Pons (tissue), 1 donor: ENCODE measurements around the gene PARD3B.
"Not testable (repeated sequence)": the region's sequence is repeated elsewhere in the genome, so short reads cannot be mapped to it uniquely, and the experiment has no call there.

ENCODE experiments used
- DNase-seq: peaks from one replicate; pipeline ENCODE4 v3.0.0-alpha.2; 2016; ENCODE audit warnings: low spot score

PARD3B gene

GRCh38 chr2:204539019-204539385 lies 6.3 kb upstream of the PARD3B start:
- no peak for DNase-seq

GRCh38 chr2:204541637-204542036 lies 3.6 kb upstream of the PARD3B start:
- no peak for DNase-seq

DNA sequence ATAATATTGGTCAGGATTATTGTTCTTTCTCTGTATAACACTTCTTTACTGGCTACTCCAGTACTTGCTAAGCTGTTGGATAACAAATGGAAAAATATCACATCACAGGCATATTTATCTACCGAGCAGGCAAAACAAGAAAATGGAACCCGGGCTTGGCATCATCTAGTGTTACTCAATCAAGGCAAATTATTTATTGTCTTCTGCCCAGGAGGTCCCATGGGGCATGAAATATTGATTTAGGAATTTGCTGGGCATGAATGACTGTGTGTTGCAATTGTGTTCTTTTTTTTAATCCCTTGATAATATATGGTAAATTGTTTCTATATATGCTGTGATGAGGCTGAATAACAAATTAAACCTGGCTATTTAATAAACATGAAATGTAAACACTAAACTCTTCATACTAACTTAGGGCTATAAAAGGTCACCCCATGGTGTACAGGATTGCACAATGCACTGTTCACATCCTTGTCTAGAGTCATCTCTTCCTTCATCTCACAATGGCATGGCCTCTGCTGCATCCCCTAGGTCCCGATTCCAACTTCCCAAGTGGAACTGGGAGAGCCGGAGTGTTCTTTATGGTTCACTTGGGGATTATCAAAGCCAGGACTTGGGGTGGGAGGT lies 2.2 kb upstream of the PARD3B start:
- no peak for DNase-seq

DNA sequence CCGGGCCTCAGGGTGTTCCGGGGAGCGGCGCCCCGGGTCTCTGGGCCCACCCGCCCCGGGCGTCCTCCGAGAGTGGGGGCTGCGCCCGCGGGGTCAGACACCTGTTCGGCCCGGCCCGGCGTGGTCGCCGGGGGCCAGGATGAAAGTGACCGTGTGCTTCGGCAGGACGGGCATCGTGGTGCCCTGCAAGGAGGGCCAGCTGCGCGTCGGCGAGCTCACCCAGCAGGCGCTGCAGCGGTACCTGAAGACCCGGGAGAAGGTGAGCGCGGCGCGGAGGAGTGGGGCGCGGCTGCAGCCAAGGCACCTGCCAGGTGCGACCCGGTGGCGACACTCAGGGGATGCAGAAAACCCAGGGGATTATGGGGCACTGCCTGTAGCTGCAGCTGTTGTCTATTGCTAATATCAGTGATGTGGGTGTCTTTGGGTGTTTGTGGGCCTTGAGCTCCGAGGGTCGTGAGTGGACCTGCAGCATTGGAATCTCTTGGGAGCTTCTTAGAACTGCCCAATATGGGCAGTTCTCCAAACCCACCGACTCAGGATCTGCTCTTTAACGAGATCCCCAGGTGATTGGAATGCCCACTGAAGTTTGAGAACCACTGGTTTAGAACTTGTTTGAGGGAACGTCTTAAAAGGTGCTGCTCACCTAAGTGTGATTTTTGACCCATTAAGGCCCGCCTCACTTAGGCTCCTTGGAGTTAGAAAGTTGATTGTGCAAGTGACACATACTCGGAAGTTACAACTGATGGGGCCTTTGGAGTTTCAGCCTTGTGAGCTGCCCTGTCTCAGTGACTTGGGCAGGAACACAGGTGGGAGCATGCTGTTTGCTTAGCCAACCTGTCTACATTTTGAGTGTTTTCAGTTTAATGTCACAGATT lies 823 bp downstream of the PARD3B start:
- peak; percentile 10 for DNase-seq

- no peak for DNase-seq
These were observed 5.7 kb downstream of the PARD3B start for GRCh38 chr2:204550751-204551511.

- DNase-seq: no peak
These were observed 6.2 kb downstream of the PARD3B start for GRCh38 chr2:204551512-204551863.

- DNase-seq: no peak
These were observed 12.3 kb downstream of the PARD3B start for GRCh38 chr2:204557604-204558003.

DNA sequence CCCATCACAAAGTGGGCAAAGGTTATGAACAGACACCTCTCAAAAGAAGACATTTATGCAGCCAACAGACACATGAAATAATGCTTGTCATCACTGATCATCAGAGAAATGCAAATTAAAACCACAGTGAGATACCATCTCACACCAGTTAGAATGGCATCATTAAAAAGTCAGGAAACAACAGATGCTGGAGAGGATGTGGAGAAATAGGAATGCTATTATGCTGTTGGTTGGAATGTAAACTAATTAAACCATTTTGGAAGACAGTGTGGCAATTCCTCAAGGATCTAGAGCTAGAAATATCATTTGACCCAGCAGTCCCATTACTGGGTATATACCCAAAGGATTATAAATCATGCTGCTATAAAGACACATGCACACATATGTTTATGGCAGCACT lies 14.1 kb downstream of the PARD3B start:
- DNase-seq: not testable (repeated sequence)

DNA sequence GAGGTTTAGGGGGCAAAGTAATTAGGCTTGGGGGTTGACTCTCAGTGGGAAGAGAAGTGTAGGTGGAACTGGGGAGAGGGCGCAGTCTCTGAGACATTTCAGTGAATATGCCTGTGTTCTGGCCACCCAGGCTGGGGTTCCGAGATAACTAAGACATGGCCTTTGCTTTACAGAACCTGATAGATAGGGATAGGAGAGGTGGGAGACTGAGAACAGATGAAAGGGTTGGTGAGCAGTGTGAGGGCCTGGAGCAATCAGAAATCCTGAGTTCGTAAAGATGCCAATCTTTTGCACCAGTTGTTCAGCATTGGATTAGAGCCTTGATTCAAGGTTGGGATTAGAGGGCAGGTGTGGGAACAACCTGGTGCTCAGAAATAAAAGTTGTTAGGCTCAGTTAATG lies 15.6 kb downstream of the PARD3B start:
- DNase-seq: no peak

DNA sequence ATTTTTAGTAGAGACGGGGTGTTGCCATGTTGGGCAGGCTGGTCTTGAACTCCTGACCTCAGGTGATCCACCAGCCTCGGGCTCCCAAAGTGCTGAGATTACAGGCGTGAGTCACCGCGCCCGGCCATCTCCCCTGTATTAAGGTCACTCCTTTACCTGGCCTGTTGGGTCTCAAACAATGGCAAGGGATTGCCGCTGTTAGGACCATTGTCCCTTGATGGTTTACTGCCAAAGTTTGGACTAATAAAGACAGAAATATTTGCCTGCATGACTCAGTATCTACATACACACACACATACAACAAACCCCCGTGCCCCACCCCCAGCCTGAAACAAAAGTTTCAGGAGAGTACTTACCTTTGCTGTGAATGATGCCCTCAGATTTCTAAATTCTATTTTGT lies 16.5 kb downstream of the PARD3B start:
- no peak for DNase-seq

- DNase-seq: no peak
These were observed 21.2 kb downstream of the PARD3B start for GRCh38 chr2:204566439-204566838.

DNA sequence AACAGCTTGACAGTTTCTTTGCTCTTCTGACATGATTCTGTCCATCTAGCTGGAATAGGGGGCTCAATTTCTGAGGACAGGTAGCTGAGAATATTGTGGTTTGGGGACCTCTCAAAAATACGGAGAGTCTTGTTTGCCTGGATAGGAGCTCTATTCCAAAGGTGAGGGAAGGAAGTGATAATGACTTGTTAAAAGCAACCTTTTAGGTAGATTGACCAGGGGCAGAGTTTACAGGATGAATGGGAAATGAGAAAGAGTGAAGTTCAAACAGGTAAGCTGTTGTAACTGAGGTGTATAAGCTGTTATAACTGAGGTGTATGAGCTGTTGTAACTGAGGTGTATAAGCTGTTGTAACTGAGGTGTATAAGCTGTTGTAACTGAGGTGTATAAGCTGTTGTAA lies 25.1 kb downstream of the PARD3B start:
- DNase-seq: no peak

- DNase-seq: no peak
These were observed 25.8 kb downstream of the PARD3B start for GRCh38 chr2:204571041-204571440.

DNA sequence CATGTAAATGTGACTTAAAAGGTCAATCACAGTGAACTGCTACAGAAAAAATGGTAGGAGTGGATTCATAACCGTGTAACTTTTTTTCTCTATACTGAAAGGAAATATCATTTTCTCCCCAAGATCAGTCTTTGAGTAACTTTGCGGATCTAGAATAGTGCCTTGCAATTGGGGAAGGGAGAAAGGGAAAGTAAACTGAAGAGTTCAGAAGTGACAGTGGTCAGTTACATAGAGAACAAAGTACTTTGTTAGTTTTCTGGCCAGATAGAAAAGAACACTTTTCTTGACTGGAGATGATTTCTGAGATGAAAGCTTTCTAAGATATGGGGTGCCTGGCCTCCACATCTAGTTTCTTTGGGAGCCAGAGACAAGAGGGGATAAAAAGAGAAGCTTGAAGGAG lies 26.6 kb downstream of the PARD3B start:
- DNase-seq: no peak

DNA sequence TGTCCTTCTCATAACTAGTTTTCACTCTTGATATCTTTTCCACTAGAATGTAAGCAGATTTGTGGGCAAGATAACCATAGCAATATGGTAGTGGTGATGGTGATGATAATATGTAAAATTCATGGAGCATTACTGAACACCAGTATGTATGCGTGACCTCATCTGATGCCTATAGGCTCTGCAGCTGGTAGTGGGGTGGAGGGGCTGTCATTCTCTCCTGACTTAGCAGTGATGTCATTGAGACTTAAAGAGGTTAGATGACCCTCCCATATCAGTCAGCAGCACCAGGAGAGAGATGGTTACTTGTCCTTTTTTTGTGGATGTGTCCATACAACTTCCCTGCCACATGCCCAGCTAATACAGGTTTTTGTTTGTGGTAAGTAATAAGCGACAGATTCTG lies 27.9 kb downstream of the PARD3B start:
- DNase-seq: no peak

DNA sequence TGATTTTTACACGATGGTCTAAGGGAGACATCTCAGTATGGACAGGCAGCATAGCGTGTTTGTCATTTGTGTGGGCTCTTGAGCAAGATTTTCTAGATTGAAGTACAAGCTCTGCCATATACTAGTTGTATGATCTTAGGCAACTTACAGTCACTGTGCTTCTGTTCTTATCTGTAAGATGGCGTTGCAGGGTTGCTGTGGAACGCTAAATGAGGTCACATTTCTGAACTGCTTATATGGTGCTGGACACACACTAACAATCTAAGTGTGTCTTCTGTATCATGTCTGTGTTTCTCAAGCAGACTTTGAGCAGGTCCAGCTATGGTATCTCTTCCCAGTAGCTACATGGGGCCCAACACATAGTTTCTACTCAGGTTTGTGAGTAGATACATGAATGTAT lies 29.2 kb downstream of the PARD3B start:
- DNase-seq: no peak

GRCh38 chr2:204575463-204575862 lies 30.2 kb downstream of the PARD3B start:
- no peak for DNase-seq

DNA sequence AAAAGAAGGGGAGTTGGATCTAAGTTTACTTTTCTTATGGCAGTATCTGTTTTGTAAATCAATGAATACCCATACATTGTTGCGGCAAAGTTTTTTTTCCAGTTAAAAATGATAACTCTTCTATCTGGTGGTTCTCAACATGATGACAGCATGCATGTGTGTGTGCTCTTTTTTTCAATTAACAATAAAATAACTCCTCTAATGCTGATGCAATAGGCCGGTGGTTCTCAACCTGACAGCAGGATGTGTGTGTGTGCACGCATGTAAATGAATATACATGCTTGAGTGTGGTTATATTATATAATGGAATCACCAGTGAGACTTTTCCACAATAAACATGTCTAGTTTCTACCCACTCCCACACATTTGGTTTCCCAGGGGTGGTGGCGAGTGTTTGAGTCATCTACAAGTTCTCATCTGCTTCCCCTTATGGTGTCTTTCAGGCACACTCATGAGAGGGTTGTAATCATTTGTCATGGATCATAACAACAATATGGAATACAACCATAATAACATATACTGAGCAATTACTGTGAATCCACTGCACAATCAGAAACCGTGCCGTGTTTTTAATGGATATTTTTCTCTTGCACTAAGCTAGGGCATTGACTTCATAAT lies 31.2 kb downstream of the PARD3B start:
- DNase-seq: no peak

DNA sequence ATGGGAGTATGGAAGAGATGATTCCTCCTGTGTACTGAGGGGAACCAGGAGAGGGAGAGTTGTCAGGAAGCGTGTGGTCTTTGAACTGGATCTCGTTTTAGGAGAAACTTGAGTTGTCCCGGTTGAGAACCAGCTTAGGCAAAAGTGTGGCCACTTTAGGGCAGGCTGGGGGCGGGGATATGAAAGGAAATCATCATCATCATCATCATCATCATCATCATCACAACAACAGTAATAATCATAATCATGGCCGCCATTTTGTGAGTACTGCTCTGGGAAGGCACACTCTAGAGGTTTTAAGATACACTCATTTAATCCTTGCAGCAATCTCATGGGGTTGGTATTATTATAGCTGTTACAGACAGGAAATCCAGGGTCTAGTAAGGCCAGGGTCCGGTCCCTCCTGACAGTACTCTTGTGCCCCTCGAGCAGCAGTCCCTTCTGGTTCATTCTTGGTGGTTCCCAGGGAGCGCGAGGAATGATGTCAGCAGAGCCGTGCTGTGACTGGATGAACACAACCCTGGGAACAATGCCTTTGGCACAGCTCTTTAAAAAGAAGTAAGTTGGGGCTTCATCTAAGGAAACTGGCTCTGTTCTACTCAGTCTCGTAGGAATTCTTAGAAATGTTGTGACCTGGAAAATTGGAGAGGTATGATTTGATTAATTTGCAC lies 33.8 kb downstream of the PARD3B start:
- peak; percentile 12 for DNase-seq

DNA sequence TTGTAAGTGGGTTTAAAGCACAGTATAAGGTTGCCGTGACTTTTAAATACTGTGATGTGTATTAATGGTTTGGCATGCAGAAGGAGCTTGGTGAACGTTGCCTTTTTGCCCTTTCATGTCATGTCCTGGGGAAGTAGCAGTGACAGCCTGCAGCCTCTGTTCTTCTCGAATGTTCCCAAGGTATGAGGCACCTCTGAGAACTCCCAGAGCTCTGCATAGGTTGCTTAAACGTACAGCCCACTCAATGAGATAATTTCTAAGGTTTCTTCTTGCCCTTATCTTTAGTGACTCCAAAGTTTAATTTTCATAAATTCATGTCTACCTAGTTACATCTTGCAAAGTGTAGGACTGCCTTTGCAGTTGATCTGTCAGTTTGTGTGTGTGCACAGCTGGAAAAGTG lies 36.7 kb downstream of the PARD3B start:
- DNase-seq: no peak

DNA sequence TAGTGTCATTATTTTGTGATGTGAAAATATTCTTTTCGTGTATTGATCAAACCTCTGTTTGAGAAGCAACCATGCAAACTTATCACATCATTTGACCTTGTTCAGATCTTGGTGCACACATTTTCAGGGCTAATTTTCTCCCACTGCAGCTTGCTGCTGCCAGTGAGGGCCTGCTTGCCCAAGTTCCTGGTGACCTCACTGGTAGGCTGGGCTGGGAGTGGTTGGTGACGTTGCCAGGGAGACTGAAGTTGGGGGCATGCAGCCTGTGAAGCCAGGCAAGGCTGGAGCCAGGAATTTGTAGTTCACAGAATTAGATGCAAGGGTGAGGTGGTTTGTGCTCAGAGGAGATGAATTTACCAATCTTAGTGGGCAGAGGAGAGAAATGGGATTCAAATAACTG lies 38.5 kb downstream of the PARD3B start:
- DNase-seq: no peak

GRCh38 chr2:204585930-204586329 lies 40.7 kb downstream of the PARD3B start:
- DNase-seq: no peak
